GM18505 (cell line): ENCODE results near the gene OXT.
"Not testable (repeated sequence)": the region's sequence is repeated elsewhere in the genome, so short reads cannot be mapped to it uniquely, and the experiment has no call there.

Experiments
- ATAC-seq: cut with Tn5 transposase; IDR thresholded peaks from one replicate; pipeline ENCODE4 v1.9.1; 2021; ENCODE audit not compliant: unreplicated experiment
- POLR2A ChIP-seq: IDR thresholded peaks from 4 replicates; pipeline ENCODE4 v1.6.1; 2011; ENCODE audit warnings: borderline replicate concordance; ENCODE audit not compliant: insufficient read depth, insufficient read length; ENCODE audit errors: extremely low read depth

The OXT gene

DNA sequence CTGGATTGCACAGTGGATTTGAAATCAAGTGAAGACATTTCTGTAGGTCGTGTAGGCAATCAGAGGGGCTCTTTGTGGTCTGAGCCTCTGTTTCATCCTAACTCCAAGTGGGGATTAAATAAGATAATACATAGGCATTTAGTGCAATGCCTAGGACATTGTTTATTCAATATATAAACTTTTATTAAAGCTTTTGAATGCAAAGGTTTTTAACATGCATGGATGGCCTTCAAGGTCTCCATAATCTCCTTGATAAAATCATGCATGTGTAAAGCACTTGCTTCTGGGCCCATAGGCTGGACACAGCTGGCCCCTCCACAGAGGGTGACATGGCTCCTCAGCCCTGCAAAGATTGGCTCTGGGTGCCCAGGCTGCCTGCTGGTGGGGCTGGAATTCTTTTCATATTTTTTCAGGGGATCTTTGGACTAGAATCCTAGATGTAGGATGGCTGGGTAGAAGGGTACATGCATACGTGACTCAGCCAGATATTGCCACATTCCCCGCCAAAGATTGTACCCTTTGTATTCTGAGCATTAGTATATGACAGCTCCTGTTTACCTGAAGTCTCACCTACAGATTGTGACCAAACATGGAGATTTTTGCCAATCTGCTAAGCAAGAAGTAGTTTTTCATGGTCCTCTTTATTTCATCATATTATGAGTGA, 32.1 kb downstream of the OXT start:
- ATAC-seq = no peak
- TF ChIP-seq POLR2A = no peak

DNA sequence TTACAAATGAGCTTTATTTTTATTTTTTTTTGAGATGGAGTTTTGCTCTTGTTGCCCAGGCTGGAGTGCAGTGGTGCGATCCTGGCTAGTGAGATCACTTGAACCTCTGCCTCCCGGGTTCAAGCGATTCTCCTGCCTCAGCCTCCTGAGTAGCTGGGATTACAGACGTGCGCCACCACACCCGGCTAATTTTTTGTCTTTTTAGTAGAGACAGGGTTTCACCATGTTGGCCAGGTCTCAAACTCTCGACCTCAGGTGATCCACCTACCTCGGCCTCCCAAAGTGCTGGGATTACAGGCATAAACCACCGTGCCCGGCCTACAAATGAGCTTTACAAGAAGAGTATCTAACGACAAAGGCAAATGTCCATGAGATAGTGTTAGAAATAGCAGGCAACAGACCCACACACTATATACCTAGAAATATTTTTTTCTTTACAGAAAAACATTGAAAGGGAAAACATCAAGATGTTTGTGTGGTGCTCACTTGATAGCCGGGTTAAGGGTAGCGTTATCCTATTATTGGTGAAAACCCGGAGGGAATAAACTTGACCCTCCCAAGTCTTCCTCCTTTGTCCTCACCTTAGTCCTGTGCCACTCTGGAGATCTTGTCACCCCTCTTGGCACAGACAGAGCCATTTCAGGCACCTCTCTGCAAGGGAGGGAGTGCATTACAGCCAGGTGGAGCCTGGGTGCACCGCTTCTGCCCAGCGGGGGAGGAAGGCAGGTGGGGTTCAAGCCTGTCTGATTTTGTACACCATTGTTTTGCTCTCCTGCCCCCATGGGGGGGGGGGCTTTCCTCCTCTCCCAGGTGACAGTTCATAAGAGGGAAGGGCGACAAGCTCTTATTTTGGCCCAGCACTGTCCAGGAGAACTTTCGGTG, 34.1 kb downstream of the OXT start:
- TF ChIP-seq POLR2A = no peak
- no peak for ATAC-seq

DNA sequence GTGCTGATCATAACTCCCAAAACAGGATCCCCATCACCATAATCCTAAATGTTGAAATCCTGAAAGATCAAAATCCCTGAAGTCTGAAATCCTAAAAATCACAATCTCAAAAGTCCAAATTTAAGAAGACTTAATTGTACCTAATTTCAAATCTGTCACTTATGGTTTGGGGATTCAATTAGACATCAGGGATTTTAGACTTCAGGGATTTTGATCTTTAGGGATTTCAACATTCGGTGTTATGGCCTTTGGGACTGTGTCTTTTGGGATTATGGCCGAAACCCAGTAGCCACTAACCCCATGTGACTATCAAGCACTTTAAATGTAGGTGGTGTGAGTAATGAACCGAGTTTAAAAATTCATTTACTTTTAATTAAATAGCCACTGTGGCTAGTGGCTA, 34.8 kb downstream of the OXT start:
- no peak for TF ChIP-seq POLR2A
- no peak for ATAC-seq

DNA sequence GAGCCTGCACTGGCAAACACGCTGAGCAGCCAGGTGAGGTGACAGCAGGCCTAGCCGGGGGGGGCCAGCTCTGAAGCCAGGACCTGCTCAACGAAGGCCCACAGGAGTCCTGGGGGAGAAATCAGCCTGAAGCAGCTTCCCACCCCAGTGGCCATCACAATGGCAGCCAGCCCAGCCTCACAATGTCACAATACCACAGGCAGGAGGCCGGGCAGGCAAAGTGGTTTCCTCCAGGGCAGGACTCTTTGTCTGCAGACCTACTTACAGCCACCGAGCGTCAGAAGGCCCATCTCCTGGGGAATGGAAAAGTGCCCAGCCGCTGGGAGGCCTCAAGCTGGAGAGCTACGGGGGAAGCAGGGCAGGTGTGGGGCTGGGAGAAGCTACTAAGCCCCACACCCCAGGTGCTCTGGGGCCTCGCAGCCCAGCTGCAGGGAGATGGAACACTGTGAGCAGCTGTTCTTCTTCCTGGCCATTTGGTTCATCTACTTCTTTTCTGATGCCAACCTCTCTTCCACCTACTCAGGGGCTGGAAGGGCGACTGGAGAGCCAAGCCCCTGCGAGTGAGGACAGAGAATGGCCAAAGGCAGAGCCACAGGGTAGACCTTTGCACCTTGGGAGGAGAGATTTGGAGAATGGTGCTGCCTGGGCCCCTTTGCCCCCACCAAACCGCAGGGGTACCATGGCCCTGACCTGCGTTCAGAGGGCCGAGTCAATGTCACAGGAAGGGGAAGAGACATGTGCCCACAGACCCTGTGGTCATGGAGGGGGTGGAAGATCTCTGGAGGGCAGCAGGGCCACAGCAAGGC, 35.4 kb downstream of the OXT start:
- TF ChIP-seq POLR2A = no peak
- no peak for ATAC-seq

DNA sequence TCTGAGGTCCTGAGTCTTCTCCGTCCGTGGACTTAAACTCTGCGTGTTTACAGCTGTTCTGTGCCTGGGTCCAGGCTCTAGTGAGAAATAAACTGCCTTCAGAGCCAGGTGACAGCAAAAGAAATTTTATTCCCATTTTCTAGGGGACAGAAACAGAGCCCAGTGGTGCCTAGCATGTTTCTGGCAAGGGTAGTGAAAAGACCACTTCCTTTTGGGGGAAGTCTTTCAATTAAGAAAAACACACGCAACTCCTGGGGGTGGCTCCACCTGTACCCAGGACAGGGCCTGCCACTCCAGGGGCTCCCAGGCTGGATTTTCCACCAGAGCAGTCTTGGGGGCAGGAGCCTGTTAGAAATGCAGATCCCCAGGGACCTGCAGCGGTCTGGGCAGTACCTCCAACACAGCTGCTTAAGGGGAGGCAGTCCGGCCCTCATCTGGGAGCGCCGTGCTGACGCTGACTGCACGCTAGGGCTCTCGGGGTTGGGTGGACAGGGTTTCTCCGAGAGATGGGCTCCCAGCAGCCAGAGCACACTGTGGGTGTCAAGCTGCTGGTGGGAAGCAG, 36.1 kb downstream of the OXT start:
- no peak for ATAC-seq
- no peak for TF ChIP-seq POLR2A

DNA sequence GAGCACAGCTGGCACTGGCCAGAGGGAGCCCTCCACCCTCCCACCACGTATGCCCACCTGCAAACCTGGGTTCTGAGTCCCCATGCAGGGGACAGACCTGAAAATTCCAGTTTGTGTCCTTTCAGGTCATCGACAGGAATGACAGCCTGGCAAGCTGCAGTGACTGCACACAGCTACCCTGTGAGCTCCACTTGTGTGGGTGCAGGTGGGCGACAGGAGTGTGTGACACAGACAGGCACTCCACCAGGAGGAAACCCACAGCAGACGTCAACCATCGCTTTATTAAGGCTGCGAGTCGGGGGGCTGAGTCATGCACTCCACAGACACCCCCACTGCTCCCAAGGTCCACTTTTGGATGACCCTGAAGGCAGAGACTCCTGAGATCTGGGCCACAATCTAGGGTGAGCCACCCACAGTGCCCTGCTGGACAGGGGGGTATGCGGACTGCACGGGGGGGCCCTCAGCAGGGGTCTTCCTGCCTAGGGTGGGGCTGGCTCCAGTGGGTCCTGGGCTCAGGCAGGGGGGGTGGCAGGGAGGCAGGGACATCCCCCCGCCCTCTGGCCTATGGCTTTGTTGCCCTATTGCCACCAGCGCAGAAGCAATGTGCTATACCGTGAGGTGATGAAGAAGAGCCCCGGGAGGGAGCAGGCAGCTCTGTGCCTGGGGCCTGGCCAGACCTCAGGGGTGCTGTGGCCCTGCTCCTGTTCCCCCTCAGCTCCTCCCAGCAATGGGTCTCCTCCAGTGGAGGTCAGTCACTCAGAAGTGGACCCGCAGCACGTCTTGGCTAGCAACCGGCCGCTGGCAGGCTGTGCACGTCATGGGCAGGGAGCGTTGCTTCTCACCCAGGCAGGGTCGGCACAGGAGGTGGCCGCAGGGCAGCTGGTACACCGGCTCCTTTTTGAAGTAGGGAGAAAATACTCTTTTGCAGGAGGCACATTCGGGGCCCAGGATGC, 38.2 kb downstream of the OXT start:
- ATAC-seq = no peak

DNA sequence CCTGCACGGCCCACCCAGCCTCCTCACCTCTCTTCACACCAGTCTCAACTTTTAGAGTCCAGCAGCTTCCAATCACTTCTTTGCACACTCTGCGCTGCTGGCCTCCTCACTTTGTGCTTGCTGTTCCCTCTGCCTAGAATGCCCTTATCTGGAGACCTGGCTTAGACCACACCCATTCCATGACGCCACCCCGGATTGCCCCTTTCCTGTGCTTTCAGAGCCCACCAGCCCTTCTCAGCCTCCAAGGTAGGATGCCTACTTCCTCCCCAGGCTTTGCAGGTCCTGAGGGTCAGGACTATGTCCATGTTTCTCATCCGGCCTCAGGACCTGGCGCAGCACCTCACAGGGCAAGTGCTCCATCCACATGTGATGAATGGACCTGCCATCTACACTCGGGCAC, 40.1 kb downstream of the OXT start:
- no peak for ATAC-seq
- TF ChIP-seq POLR2A = no peak

More for the DNA sequence above, 38.2 kb downstream of the OXT start:
- no peak for TF ChIP-seq POLR2A

DNA sequence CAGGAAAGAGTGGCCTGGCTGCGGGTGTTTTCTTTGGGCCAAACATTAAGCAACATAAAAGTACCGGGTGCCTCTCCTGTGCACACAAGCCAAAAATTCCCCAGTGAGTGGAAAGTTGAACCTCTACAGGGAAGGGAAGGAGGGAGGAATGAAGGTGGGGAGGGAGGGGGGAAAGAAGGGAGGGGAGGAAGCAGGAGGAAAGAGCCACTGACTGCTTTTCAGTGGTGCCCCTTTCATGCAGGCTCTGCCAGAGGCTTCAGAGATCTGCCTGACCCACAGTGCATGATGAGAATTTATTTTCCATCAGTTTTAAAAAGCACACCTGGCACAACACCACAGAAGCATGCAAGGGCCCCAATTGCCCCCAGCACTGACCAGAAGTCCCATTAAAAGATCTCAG, 40.6 kb downstream of the OXT start:
- no peak for ATAC-seq
- no peak for TF ChIP-seq POLR2A

DNA sequence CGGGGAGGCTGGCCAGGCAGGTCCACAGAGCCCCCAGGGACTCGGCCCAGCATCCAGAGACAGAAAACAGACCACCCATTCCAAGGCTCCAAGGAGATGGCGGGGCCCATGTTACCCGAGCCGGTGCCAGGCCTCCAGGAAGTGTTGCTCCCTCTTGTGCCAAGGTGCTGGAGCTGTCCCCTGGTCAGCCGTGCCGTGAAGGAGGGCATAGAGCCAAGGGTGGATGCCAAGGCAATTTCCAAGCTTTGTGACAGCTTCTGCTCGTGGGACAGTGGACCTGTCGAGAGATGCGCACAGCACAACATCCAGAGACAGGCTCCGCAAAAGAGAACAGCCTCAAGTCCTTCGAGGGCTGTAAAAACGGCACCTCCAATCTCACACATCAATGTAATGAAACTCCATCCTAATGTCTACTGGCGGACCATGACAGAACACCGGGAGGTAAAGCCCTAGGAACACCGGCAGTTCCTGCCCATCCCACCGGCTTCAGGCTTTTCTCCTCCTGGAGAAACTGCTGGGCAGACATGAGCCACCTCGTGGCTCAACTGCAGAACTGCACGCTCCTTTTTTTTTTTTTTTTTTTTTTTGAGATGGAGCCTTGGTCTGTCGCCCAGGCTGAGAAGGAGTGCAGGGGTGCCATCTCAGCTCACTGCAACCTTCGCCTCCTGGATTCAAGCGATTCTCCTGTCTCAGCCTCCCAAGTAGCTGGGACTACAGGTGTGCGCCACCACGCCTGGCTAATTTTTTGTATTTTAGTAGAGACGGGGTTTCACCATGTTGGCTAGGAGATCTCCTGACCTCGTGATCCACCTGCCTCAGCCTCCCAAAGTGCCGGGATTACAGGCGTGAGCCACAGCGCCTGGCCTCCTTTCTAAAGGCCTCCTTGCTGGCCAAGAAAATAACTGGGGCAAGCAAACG, 44.0 kb downstream of the OXT start:
- no peak for TF ChIP-seq POLR2A
- ATAC-seq = no peak

DNA sequence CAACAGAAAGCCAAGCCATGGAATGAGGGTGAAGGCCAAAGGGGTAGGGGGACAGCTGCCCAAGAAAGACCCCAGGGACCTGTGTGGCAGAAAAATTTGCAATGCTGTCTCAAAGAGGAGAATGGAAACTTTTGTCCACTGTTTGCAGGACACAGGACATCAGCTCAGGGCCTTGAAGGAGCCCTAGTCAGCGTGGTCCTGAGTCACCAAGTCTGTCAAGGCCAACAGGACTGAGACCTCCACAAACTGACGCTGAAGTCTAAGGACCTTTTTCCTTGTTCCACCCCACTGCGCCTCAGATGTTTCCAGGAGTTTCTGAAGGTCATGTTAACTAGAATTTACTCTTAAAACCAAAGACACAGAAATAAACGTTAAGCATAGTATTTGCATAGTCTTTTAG, 44.9 kb downstream of the OXT start:
- no peak for TF ChIP-seq POLR2A
- no peak for ATAC-seq

DNA sequence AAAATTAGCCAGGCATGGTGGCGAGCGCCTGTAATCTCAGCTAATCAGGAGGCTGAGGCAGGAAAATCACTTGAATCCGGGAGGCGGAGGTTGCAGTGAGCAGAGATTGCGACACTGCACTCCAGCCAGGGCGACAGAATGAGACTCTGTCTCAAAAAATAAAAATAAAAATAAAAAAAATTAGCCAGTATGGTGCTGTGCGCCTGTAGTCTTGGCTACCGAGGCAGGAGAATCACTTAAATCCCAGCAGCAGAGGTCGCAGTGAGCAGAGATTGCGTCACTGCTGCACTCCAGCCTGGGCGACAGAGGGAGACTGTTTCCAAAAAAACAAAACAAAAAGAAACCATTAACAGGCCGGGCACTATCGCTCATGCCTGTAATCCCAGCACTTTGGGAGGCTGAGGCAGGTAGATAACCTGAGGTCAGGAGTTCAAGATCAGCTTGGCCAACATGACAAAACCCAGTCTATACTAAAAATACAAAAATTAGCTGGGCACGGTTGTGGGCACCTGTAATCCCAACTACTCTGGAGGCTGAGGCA, 46.5 kb downstream of the OXT start:
- not testable (repeated sequence) for ATAC-seq
